HG03439 (cell line): ENCODE results near the gene CHFR.
"Not testable (repeated sequence)": the region's sequence is repeated elsewhere in the genome, so short reads cannot be mapped to it uniquely, and the experiment has no call there.

Experiments used
- ATAC-seq: cut with Tn5 transposase; IDR thresholded peaks from one replicate; pipeline ENCODE4 v1.9.1; 2021; ENCODE audit warnings: mild to moderate bottlenecking, moderate library complexity; ENCODE audit not compliant: unreplicated experiment

Gene CHFR

DNA sequence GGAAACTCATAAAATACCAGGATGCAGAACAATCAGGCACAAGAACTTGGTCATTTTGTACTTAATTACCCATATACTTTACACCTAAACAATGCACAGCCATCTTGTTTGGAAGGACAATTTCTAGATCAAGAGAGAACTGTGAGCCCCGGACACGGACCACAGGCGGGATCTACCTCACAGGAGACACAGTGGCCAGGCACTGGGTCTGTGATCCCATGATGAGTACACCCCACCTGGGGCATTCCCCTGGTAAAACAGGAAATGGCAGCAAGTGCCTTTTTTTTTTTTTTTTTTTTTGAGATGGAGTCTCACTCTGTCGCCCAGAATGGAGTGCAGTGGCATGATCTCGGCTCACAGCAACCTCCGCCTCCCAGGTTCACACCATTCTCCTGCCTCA, 74.0 kb downstream of the CHFR start:
- no peak for ATAC-seq

DNA sequence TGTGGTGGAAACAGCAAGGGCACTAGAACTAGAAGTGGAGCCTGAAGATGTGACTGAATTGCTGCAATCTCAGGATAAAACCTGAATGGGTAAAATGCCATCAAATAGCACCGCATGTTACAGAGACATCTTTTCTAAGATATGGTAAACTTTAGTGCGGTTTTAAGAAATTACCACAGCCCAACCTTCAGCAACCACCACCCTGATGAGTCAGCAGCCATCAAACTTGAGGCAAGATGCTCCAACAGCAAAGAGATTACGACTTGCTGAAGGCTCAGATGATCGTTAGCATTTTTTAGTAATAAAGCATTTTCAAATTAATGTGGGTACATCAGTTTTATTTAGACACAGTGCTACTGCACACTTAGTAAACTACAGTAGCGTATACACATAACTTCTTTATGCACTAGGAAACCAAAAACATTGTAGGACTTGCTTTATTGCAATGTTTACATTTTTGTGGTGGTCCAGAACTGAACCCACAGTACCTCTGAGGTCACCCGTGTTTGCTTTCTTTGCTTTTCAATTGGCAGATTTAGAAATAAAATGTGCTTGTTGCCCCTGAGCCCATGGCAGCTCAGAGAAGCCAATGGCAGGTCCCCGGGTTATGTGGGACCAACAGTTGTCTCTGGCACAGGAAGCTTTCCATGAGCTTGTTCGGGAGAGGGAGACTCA, 74.6 kb downstream of the CHFR start:
- no peak for ATAC-seq

DNA sequence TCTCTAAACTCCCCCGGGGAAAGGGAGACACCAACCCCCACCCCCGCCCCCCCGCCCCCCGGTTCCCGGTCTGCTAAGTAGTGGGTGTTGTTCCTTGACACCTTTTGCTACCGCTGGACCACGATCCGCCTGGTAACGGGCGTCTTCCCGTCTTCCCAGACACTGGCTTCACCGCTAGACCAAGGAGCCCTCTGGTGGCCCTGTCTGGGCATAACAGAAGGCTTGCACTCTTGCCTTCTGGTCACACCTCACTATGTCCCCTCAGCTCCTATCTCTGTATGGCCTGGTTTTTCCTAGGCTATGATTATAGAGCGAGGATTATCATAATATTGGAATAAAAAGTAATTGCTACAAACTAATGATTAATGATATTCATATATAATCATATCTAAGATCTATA, 78.0 kb downstream of the CHFR start:
- ATAC-seq, result not testable (repeated sequence)

DNA sequence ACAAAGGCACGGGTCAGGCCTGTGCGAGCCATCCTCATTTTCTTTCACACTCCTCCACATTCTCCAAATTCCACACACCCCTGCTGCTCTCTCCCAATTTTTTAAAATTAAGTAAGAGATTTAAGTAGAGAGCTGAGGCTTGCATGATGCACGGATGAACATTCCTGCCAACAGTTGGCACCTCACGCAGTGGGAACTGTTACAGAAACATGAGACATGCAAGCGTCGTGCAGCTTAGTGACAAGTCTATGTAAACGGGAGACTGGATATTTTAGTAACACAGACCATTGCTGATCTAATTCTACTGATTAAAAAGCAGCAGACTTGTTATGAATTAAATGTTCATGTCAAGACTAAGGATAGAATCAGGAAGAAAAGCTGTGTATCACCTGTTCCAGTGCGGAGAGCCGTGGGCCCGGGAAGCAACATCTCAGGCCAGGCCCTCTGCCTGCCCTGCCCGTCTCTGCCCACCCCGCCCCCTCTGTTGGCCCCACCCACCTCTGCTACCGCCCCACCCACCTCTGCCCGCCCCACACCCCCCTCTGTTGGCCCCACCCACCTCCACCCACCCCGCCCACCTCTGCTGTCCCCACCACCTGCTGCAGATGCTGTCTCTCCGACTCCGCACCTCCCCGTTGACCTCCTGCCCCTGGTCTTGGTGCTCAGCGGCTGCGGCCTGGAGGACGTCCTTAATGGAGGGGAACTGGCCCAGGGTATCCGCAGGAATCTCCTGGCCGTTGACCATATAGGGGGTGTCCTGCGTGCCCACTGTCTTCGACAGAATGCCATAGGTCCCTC, 79.9 kb downstream of the CHFR start:
- ATAC-seq, result no peak

DNA sequence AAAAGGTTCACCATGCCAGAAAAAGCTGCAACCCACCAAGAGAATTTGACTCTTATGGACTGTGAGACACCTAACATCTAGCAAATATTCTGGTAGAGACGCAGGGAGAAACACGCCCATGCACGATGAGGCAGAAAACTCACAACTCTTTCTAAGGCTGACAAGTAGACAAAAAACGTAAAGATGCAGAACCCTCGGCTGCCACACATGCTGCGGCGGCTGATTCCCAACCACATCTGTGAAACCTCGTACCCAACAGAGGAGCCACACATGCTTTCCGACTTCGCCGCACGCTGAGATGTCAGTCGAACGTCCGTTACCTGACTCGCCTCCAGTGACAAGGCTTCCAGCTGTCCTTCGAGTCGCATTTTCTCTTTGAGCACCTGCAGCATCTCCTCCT, 80.5 kb downstream of the CHFR start:
- ATAC-seq, result no peak

DNA sequence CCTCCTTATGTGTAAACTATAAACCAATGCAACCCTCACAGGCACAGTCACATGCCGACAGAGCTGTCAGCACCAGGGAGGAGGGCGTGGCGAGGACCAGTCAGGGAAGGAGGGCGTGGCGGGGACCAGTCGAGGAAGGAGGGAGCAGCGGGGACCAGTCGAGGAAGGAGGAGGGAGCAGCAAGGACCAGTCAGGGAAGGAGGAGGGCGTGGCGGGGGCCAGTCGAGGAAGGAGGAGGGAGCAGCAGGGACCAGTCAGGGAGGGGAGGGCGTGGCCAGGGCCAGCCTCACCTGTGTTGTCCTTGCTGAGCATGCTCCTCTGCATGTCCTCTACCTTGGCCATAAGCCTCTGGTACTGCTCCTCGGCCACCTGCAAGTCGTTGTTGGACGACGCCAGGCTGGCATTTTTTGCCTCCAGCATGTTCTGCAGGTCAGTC, 83.0 kb downstream of the CHFR start:
- ATAC-seq, result no peak

DNA sequence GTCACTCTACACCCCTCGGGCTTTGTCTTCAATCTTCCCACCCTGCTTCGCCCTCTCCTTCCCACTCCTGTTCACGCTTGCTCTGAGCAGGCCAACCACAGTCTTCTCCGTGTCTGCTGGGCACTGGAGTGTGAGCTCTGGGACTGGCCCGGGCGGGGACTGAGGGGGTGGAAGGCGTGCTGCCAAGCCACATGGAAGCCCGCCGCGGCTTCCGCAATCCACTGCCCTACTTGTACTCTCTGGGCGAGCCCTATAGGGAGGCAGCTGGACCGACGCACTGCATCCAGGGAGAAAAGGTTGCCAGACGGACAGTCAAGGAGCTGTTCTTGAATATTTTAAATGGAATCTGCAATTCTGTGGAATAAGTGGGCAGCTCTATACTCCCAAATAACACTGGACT, 83.5 kb downstream of the CHFR start:
- ATAC-seq, result no peak

DNA sequence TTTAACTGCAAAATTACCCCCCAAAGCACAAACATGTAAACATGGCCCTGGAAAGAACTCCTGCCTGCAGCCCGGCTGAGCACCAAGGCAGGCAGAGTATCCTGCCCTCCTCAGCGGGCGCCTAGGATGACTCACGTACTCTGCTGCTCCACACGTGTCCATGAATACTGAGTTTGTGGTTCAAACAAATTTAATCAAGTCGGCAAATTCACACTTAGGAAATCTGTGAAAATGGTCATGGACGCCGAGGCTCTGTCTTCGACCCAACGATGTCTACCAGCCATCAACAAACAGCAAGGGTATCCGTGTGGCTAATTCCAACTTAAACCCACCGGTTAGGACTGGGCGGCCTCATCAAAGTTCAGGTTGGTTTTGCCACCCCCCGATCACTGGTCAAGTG, 84.3 kb downstream of the CHFR start:
- no peak for ATAC-seq

DNA sequence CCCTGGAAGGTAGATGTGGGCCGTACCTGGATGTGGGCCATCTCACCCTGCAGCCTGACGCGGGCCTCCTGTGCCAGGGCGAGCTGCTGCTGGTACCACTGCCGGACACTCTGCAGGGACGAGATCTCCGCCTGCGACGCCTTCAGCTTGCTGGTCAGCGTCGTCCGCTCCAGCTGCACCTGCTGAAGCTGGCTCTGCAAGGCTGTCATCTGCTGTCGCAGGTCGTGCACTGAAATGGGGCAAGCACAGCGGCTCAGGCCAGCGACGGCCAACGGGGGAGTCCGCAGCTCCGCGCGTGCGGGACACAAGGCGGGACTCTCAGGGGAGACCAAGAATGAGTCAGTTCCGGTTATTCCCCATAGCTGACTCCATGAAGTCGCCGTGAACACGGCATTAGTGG, 85.7 kb downstream of the CHFR start:
- ATAC-seq, result no peak

DNA sequence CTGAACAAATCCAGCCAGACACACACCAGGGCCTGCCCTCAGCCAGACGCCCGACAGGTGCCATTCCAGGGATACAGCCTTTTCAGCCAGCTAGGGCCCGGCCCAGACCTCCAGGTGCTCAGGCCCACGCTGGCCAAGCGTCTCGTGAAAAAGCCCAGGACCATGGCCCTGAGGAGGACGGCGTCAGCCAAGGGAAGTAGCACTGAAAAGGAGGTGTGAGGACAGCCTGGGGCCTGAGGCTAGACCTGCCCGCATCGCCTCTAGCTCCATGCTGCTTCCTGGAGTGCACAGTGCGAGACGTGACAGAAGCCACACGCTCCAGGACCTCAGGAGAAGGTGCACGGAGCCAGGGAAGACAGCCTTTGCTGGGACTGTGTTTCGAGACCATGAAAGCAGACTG, 88.6 kb downstream of the CHFR start:
- no peak for ATAC-seq

DNA sequence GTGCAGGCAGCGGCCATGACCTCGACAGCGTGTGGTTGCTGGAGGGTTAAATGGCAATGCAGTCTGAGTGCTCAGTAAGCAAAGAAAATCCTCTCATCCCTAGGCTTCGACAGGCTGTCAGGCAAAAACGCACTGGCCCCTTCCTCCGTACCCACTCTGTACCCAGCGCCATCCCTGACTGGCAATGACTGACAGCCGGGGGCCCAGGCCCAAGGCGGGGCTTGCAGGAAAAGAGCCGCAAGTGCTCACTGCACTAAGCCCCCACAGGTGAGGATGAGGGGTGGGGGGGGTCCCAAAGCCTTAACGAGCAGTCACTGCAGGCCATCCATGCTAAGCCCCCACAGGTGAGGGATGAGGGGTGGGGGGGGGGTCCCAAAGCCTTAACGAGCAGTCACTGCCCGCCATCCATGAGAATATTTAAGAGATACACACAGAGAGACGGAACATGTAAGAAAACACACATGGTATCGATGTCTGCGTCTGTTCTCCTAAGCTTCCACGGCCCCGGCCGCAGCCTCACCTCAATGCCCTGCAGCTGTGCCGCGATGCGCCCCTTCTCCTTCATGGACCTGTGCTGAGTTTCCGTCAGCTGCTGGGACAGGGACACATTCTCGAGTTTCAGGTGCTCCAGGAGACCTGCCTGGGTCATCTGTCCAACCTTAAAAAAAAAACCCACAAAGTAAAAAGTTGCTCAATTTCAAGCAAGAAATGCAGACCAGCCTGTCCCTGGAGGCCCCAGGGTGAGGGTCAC, 89.4 kb downstream of the CHFR start:
- no peak for ATAC-seq

DNA sequence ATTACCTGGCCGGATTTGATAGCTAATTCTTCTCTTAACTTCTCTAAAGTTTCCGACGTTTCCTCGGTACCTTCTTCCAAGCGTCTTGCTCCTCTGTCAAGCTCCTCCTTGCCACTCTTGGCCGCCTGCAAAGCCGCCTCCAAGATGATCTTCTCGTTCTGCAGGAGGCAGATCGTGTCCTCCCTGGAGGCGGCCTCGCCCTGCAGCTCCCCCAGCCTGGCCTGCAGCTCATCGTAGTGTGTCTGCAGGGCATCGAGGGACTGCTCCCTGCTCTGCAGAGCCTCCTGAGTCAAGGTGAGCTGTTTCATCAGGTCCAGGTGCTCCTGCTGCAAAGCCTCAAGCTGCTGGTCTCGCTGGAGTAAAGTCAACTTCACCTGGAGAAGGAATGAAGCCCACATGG, 91.6 kb downstream of the CHFR start:
- no peak for ATAC-seq

DNA sequence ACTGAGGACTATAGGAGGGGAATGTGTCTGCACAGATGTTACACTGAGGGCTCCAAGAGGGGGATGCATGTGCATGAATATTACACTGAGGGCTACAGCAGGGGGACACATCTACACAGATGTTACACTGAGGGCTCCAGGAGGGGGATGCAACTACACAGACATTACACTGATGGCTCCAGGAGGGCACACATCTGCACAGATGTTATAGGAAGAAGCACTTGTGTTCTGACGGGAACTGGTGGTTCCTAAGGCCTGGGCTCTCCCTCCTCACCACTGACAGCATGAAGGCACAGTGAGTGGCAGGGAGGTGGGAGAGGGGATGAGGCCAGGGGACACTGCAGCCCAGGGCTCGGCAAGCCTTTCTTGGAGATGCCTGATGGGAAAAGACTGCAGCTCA, 95.5 kb downstream of the CHFR start:
- not testable (repeated sequence) for ATAC-seq

DNA sequence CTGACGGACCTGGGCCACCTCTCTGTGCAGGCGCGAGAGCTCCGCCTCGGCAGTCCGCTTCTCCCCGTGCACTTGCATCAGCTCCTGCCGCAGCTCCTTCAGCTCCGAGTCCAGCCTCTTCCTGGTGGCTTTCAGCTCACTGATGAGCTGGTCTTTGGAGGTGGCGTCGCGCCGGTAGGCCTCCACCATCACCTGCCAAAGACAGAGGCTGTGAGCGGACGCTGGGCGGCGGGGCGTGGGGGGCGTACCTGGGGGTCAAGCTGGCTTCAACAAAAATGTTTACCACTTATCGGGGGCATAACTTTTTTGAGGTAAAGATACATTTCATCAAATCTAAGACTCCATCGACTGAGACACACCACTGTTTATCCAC, 98.3 kb downstream of the CHFR start:
- no peak for ATAC-seq

DNA sequence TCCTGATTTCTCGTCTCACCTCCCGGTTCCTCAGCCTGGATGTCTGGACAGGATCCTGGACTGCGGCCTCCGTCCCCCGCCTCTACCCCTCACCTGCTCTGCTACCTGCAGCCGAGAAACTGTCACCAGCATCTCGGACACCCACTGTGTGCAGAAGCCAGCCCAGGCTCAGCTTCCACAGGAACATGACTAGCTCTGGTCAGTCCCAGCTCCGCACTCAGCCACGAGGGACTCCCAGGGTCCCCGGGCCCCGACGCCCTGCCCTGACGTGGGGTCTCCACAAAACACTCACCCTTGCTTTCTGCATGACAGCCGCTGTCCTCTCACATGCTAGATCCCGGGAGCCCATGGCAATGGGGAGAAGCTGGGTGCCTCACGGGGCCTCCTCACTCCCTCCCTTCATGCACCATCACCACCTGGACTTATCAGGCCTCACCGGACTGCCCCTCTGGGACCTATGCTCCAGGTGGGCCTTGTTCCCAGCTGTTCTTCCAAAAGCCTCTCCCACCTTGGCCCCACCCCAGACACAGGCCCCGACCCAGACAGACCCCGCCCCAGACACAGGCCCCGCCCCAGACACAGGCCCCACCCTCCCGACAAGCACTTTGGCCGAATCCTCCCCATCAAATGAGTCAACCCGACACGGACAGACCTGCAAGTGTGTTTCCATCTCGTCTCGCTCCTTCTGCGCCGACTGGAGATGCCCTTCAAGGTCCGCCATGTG, 98.9 kb downstream of the CHFR start:
- ATAC-seq, result no peak

DNA sequence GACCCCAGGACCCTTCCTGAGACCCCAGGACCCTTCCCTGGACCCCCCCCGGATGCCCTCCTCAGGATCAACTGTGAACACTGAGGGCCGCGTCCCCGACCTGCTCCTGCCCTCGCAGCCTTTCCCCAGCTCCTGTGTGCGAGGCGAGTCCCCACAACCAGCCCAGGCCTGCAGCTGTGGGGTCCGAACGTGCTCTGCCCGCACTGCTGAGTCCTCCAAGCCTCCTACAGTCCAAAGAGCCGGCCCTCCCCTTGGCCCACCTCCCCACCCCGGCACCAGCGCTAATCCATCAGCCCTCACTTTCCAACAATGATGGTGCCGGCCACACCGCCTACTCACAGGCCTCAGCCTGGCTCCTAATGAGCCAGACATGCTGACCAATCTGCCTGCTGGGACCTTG, 99.5 kb downstream of the CHFR start:
- no peak for ATAC-seq

DNA sequence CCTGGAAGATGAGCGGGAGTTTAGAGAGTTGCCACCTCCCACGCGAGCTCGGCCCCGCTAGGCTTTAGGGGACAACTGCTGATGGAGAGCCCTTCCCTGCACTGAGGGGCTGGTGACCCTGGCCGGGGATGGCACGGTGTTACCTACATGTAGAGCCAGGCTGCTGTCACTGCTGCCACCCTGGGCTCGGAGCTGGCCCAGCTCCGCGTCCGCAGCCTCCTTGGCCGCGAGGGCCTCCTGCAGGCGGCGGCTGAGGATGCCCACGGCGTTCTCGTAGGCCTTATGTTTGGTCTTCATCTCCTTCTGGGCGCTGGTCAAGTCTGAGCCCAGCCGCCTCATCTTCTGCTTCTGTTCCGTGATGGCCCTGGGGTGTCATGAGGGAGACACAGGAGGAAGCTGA, 101.2 kb downstream of the CHFR start:
- no peak for ATAC-seq

DNA sequence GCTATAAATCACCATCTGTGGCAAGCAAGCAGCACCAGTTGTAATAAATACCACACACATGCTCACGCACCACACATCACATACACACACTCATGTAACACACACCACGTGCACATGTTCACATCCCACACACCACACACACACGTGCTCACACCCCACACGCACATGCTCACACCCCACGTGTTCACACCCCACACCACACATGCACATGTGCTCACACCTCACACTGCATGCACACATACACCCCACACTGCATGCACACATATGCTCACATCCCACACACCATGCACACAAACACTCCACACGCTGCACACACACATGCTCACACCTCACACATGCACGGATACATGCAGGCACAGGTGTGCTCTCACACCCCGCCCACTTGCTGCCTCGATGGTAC, 102.8 kb downstream of the CHFR start:
- ATAC-seq, result no peak

DNA sequence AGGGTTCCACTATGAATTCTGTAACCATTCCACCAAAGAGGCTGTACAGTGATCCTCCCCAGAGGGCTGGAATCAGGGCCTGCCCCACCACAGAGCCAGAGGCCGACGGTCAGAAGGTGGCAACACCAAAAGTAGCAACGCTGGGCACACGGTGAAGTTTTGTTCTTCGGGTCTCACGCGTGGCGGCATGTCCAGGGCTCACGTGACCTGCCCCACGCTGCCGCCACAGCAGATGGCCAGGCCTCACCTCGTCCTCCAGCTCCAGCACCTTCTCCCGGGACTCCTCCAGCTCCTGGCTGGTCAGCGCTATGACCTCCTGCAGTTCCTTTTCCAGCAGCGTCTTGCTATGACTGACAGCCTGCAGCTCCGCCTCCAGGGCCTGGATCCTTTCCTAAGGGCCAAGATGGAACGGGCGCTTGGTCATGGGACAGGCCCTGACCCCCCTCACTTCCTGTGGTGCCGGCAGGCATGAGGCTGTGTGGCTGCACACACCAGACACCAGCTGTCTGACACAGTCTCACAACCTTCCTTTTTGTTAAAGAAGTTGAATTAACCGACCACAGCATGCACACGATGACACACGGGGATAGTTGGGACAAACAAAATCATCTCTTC, 103.4 kb downstream of the CHFR start:
- no peak for ATAC-seq
